Uterus (tissue), 4 donors: ENCODE data around the gene PYHIN1. TPM values are rescaled to one million over a fixed set of nuclear protein-coding genes. Genes with fewer than 3 reads are reported as not detected.
"Not testable (repeated sequence)": the region's sequence is repeated elsewhere in the genome, so short reads cannot be mapped to it uniquely, and the experiment has no call there.

Source experiments
- DNase-seq, 2 donors: peaks; one replicate each; pipeline ENCODE4 v3.0.0-alpha.2; 2019 to 2020
- H3K27ac ChIP-seq, 2 donors: fragments of 200-600 bp; sonication (generic); 1 replicate in 1 of 2; 2 replicates in 1 of 2; pipeline ENCODE4 v1.5.1; 2016 to 2018
- H3K27me3 ChIP-seq, 2 donors: fragments of 200-600 bp; sonication (generic); one replicate each; pipeline ENCODE4 v1.5.1; 2018 to 2019; ENCODE audit warnings: control low read depth in 1 of 2
- H3K36me3 ChIP-seq, 2 donors: fragments of 200-600 bp; sonication (generic); one replicate each; pipeline ENCODE4 v1.5.1; 2019; ENCODE audit warnings: control low read depth in 1 of 2
- H3K4me1 ChIP-seq, 2 donors: fragments of 200-600 bp; sonication (generic); one replicate each; pipeline ENCODE4 v1.5.1; 2018 to 2019; ENCODE audit warnings: control low read depth in 1 of 2
- H3K4me3 ChIP-seq, 2 donors: fragments of 200-600 bp; sonication (generic); 1 replicate in 1 of 2; 2 replicates in 1 of 2; pipeline ENCODE4 v1.5.1; 2018 to 2019; ENCODE audit warnings: mild to moderate bottlenecking in 1 of 2
- H3K9me3 ChIP-seq, 2 donors: fragments of 200-600 bp; sonication (generic); one replicate each; pipeline ENCODE4 v1.5.1; 2019; ENCODE audit warnings: control low read depth in 1 of 2
- POLR2A ChIP-seq, 2 donors: fragments of 450-650 bp; IDR thresholded peaks; one replicate each; pipeline ENCODE4 v1.6.1; 2016; ENCODE audit warnings: antibody characterized with exemption in 2 of 2, mild to moderate bottlenecking in 1 of 2, moderate library complexity in 1 of 2
- intact Hi-C: fragments of 100-400 bp; cut with DNase I; formaldehyde crosslinking; loops from one replicate; pipeline ENCODE4 v1.15.1; 2023; ENCODE audit warnings: low total_unique reads
- total RNA-seq, 4 donors: library from RNA; depleted of rRNA in 3 of 4; stranded (reverse); fragments of >200 nt in 3 of 4; gene quantifications; one replicate each; pipeline versions ENCODE4 v1.1.0 to v1.2.4, GENCODE V29; 2014 to 2023
- TF ChIP-seq, protein P1 (sequence below), 4 experiments: fragments of 200-600 bp in 2 of 4; fragments of 450-650 bp in 2 of 4; sonication (generic) in 2 of 4; IDR thresholded peaks; one replicate each; pipeline ENCODE4 v1.5.1; 2016 to 2019; ENCODE audit warnings: antibody characterized with exemption in 4 of 4, mild to moderate bottlenecking in 2 of 4, moderate library complexity in 1 of 4
- donor health status: DM: yes; HTN: yes; CAD: no.

PYHIN1 gene
- total RNA-seq, 4 donors from 2014 or later, result 0.46 to 5.6 TPM; not detected in 2

GRCh38 chr1:159009704-159010361 lies 78.5 kb downstream of the PYHIN1 start, which contains the start of gene IFI16:
Gene IFI16 (plus strand): TSS chr1:159009907. CDS start chr1:159014681, 4,774 bp downstream.
- Histone ChIP-seq H3K4me1 (no peaks in the 10 kb centered on the region), H3K27me3 (no peaks in the 10 kb centered on the region), H3K36me3 (no peaks in the 10 kb centered on the region), H3K9me3 (no peaks in the 10 kb centered on the region), H3K27ac (peak within 1 kb of the TSS; percentile 88 to 98), H3K4me3 (peak within 1 kb of the TSS; percentile 52 to 59)
- intact Hi-C loops, result no loop called here
- peak; percentile 49 to 78 for DNase-seq
- TF ChIP-seq, protein P1, sequence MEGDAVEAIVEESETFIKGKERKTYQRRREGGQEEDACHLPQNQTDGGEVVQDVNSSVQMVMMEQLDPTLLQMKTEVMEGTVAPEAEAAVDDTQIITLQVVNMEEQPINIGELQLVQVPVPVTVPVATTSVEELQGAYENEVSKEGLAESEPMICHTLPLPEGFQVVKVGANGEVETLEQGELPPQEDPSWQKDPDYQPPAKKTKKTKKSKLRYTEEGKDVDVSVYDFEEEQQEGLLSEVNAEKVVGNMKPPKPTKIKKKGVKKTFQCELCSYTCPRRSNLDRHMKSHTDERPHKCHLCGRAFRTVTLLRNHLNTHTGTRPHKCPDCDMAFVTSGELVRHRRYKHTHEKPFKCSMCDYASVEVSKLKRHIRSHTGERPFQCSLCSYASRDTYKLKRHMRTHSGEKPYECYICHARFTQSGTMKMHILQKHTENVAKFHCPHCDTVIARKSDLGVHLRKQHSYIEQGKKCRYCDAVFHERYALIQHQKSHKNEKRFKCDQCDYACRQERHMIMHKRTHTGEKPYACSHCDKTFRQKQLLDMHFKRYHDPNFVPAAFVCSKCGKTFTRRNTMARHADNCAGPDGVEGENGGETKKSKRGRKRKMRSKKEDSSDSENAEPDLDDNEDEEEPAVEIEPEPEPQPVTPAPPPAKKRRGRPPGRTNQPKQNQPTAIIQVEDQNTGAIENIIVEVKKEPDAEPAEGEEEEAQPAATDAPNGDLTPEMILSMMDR (IDR thresholded peaks at IDR 0.05), result no peak
- TF ChIP-seq POLR2A (IDR thresholded peaks at IDR 0.05), result peak; percentile 68 to 94

DNA sequence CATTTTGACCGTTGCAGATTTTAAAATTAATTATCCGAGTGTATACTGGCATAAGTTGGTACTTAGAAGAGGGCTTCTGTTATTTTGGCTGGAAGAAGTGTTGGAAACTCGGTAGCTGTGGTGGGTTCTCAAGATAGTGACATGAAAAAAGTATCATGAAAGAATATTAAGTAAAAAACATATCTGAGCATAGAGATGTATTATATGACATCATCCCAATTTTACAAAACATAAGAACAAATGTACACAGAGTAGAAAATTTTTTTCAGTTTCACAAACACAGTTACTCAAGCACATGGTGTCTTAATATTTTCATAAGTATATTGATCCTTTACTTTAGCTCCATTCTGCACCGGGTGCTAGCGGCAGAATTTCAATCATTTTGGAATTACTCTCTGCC lies 79.0 kb downstream of the PYHIN1 start:
- TF ChIP-seq POLR2A (IDR thresholded peaks at IDR 0.05), result no peak
- TF ChIP-seq, protein P1 (IDR thresholded peaks at IDR 0.05), result no peak
- Histone ChIP-seq H3K4me3 (peak overlapping the region; percentile 52 to 59), H3K27ac (peak overlapping the region; percentile 88 to 98), H3K9me3 (no peaks in the 10 kb centered on the region), H3K36me3 (no peaks in the 10 kb centered on the region), H3K4me1 (no peaks in the 10 kb centered on the region), H3K27me3 (no peaks in the 10 kb centered on the region)
- intact Hi-C loops, result no loop called here
- DNase-seq, result no peak

DNA sequence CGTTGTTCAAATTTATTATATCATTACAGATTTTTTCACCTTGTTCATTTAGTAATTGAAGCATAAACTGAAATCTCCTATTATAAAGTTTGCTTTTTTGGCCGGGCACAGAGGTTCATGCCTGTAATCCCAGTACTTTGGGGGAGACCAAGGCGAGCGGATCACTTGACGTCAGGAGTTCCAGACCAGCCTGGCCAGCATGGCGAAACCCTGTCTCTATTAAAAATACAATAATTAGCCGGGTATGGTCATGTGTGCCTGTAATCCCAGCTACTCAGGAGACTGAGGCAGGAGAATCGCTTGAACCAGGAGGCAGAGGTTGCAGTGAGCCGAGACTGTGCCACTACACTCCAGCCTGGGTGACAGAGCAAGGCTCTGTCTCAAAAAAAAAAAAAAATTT lies 79.6 kb downstream of the PYHIN1 start:
- H3K4me1 ChIP-seq, intact Hi-C loops, H3K36me3 ChIP-seq, H3K27me3 ChIP-seq, DNase-seq, H3K9me3 ChIP-seq: not testable (repeated sequence)
- peak overlapping the region; percentile 52 to 59 for H3K4me3 ChIP-seq
- peak overlapping the region; percentile 88 to 98 for H3K27ac ChIP-seq

- Histone ChIP-seq H3K4me3 (peak overlapping the region; percentile 52 to 59), H3K27ac (peak overlapping the region; percentile 88 to 98)
- TF ChIP-seq, protein P1 (IDR thresholded peaks at IDR 0.05), result no peak
- TF ChIP-seq POLR2A (IDR thresholded peaks at IDR 0.05), result no peak
Observed at GRCh38 chr1:159011751-159012150, 80.4 kb downstream of the PYHIN1 start.

GRCh38 chr1:159012495-159012894 lies 81.1 kb downstream of the PYHIN1 start:
- no peaks in the 10 kb centered on the region for H3K9me3 ChIP-seq
- no peaks in the 10 kb centered on the region for H3K36me3 ChIP-seq
- H3K4me1 ChIP-seq, result no peaks in the 10 kb centered on the region
- peak overlapping the region; percentile 88 to 98 for H3K27ac ChIP-seq
- H3K27me3 ChIP-seq, result no peaks in the 10 kb centered on the region
- TF ChIP-seq, protein P1 (IDR thresholded peaks at IDR 0.05), result no peak
- peak in 1 of 2 donors; percentile 47 for TF ChIP-seq POLR2A (IDR thresholded peaks at IDR 0.05)
- DNase-seq, result no peak
- peak overlapping the region; percentile 52 to 59 for H3K4me3 ChIP-seq
- intact Hi-C loops, result no loop called here

More at GRCh38 chr1:159011751-159012150, 80.4 kb downstream of the PYHIN1 start:
- H3K9me3 ChIP-seq, result no peaks in the 10 kb centered on the region
- H3K27me3 ChIP-seq, result no peaks in the 10 kb centered on the region
- no peaks in the 10 kb centered on the region for H3K36me3 ChIP-seq
- DNase-seq, result no peak
- intact Hi-C loops, result no loop called here
- no peaks in the 10 kb centered on the region for H3K4me1 ChIP-seq
